ENCODE data around the gene IRF2BP2.

DNA sequence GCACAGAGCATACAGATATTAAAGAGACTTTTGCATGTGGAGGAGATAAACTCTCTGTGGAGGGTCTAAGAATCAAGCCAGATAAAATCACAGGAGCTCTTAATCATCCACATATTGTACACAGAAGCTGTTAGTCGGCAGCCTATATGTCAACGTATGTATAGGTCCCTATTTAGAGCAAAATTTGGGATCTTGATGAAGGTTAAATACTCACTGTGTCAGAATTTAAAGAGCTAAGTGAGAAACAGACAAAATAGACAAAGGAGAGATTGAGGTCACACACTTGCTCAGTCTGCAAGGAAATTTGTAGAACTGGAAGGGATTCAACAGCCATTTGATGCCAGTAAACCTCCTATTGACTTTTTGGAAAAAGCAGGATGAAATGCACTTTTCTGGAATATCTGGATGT is 4.1 kb upstream of the IRF2BP2 start:
- TF ChIP-seq EZH2 (IDR thresholded peaks at IDR 0.05), result no peak
- no peak for TF ChIP-seq POLR2AphosphoS5 (IDR thresholded peaks at IDR 0.05; ENCODE audit: borderline replicate concordance, low read depth, low read length)
- no peak for TF ChIP-seq FOXP2 (optimal IDR thresholded peaks at IDR 0.05; ENCODE audit: control extremely low read depth, extremely low read length, insufficient read depth)

Data from SK-N-MC (cell line).